Smooth muscle cell (in vitro differentiated cells): Measurements from ENCODE around the gene UFL1. TPM values are rescaled to one million over a fixed set of nuclear protein-coding genes. Genes with fewer than 3 reads are reported as not detected.

Experiments used
- DNase-seq: peaks from one replicate; lab custom pipeline; 2025; ENCODE audit not compliant: unreplicated experiment; lab: John Stamatoyannopoulos, UW
- H2AFZ ChIP-seq: fragments of 200-600 bp; sonication (generic); 2 replicates; pipeline ENCODE4 v1.6.0; 2016; ENCODE audit warnings: antibody characterized with exemption, low read depth, mild to moderate bottlenecking
- H3F3A ChIP-seq: fragments of 200-600 bp; sonication (generic); 2 replicates; pipeline ENCODE4 v1.6.0; 2017; ENCODE audit warnings: antibody characterized with exemption, low read depth
- H3K27ac ChIP-seq: fragments of 200-600 bp; sonication (generic); 2 replicates; pipeline ENCODE4 v1.5.1; 2016; ENCODE audit warnings: low read depth, mild to moderate bottlenecking
- H3K27me3 ChIP-seq: fragments of 200-600 bp; sonication (generic); 2 replicates; pipeline ENCODE4 v1.6.1; 2016; ENCODE audit warnings: low read depth, mild to moderate bottlenecking
- H3K36me3 ChIP-seq: fragments of 200-600 bp; sonication (generic); 2 replicates; pipeline ENCODE4 v1.5.1; 2016; ENCODE audit warnings: low read depth
- H3K4me1 ChIP-seq: fragments of 200-600 bp; sonication (generic); 2 replicates; pipeline ENCODE4 v1.5.1; 2016; ENCODE audit warnings: low read depth
- H3K4me2 ChIP-seq: fragments of 200-600 bp; sonication (generic); 2 replicates; pipeline ENCODE4 v1.6.0; 2016; ENCODE audit warnings: mild to moderate bottlenecking
- H3K4me3 ChIP-seq: fragments of 200-600 bp; sonication (generic); 2 replicates; pipeline ENCODE4 v1.5.1; 2016; ENCODE audit warnings: mild to moderate bottlenecking
- H3K79me2 ChIP-seq: fragments of 200-600 bp; sonication (generic); 2 replicates; pipeline ENCODE4 v1.6.0; 2016; ENCODE audit warnings: low read depth, mild to moderate bottlenecking
- H3K9ac ChIP-seq: fragments of 200-600 bp; sonication (generic); 2 replicates; pipeline ENCODE4 v1.6.0; 2016; ENCODE audit warnings: low read depth
- H3K9me3 ChIP-seq: fragments of 200-600 bp; sonication (generic); replicated peaks from 2 replicates; pipeline ENCODE4 v1.5.1; 2016; ENCODE audit warnings: low read depth
- H4K20me1 ChIP-seq: fragments of 200-600 bp; sonication (generic); 2 replicates; pipeline ENCODE4 v1.6.0; 2016; ENCODE audit warnings: low read depth
- CTCF ChIP-seq: fragments of 200-600 bp; sonication (generic); IDR thresholded peaks from 2 replicates; pipeline ENCODE4 v1.5.1; 2017; ENCODE audit warnings: borderline replicate concordance, mild to moderate bottlenecking, antibody characterized with exemption; ENCODE audit not compliant: insufficient read depth, poor library complexity, severe bottlenecking
- WGBS: methylation state at CpG from one replicate; pipeline ENCODE4 v1.1.7; 2016; ENCODE audit warnings: low lambda C conversion rate; 5-methylcytosine and 5-hydroxymethylcytosine counted together
- polyA plus RNA-seq: library from polyadenylated mRNA; unstranded; fragments of >200 nt; fragmentation: Nextera tagmentation; extraction: Ambion mirVana; gene quantifications from 2 replicates; pipeline ENCODE4 v1.2.1, GENCODE V29; 2016
- total RNA-seq: library from RNA; depleted of rRNA; stranded (reverse); fragments of >200 nt; gene quantifications from 2 replicates; pipeline ENCODE4 v1.2.3, GENCODE V29; 2014

The UFL1 gene
- total and polyA plus RNA-seq, 2 experiments from 2014 or later = 19.2 to 41.2 TPM

DNA sequence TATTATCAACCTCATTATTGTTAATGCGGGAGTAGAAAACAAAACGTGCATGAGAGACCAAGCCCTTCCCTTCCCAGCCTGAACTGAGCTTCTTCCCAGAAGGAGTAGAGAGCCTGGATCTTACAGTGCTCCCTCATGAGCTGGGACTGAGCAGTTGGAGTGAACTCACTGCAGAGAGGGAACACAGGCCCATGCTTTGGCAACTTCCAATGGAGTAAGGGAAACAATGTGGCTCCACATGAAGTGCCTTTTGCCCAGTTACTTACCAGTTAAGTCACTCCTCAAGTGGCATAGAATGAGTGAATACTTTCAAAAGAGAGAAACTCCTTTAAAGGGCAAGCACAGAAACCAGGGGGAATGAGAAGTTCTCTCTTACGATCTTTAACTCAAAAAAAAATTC, 53.8 kb downstream of the UFL1 start:
- no peak for DNase-seq
- no peak overlapping the region for H3K27ac ChIP-seq
- H3F3A ChIP-seq = no peaks in the 10 kb centered on the region
- no peak for TF ChIP-seq CTCF
- no peak overlapping the region for H2AFZ ChIP-seq
- H3K9ac ChIP-seq = no peak overlapping the region
- H3K9me3 ChIP-seq = no peaks in the 10 kb centered on the region
- no peak overlapping the region for H3K4me2 ChIP-seq
- H3K36me3 ChIP-seq = no peaks in the 10 kb centered on the region
- no peak overlapping the region for H3K4me3 ChIP-seq
- H3K27me3 ChIP-seq = no peaks in the 10 kb centered on the region
- no peaks in the 10 kb centered on the region for H3K79me2 ChIP-seq
- no peaks in the 10 kb centered on the region for H4K20me1 ChIP-seq
- H3K4me1 ChIP-seq = no peaks in the 10 kb centered on the region
- 95% methylated on average over 3 of the region's 3 CpGs for WGBS

- Histone ChIP-seq H3F3A (no peaks in the 10 kb centered on the region), H3K27me3 (no peaks in the 10 kb centered on the region), H3K4me2 (no peak overlapping the region), H3K79me2 (no peaks in the 10 kb centered on the region), H4K20me1 (no peaks in the 10 kb centered on the region), H3K9ac (no peak overlapping the region), H3K27ac (no peak overlapping the region), H3K4me3 (no peak overlapping the region), H3K9me3 (no peaks in the 10 kb centered on the region), H3K4me1 (no peaks in the 10 kb centered on the region), H3K36me3 (no peaks in the 10 kb centered on the region), H2AFZ (no peak overlapping the region)
- no peak for DNase-seq
- no peak for TF ChIP-seq CTCF
- 73% methylated on average over 4 of the region's 4 CpGs for WGBS
Observed at GRCh38 chr6:96576221-96576620, 54.6 kb downstream of the UFL1 start.

- no peak overlapping the region for H3K4me3 ChIP-seq
- 90% methylated on average over 2 of the region's 2 CpGs for WGBS
- TF ChIP-seq CTCF = no peak
Observed at GRCh38 chr6:96582021-96582420, 60.4 kb downstream of the UFL1 start.

GRCh38 chr6:96582436-96582835, 60.8 kb downstream of the UFL1 start:
- WGBS = 86% methylated on average over 1 of the region's 1 CpG
- TF ChIP-seq CTCF = no peak
- Histone ChIP-seq H3K9ac (no peak overlapping the region), H3K36me3 (no peaks in the 10 kb centered on the region), H3K4me2 (no peak overlapping the region), H3F3A (no peaks in the 10 kb centered on the region), H3K4me1 (no peaks in the 10 kb centered on the region), H3K9me3 (no peaks in the 10 kb centered on the region), H3K27ac (no peak overlapping the region), H3K79me2 (no peaks in the 10 kb centered on the region), H3K27me3 (no peaks in the 10 kb centered on the region), H2AFZ (no peak overlapping the region), H3K4me3 (no peak overlapping the region), H4K20me1 (no peaks in the 10 kb centered on the region)
- no peak for DNase-seq

More at GRCh38 chr6:96582021-96582420, 60.4 kb downstream of the UFL1 start:
- no peaks in the 10 kb centered on the region for H3K36me3 ChIP-seq
- no peaks in the 10 kb centered on the region for H4K20me1 ChIP-seq
- no peak overlapping the region for H2AFZ ChIP-seq
- no peaks in the 10 kb centered on the region for H3F3A ChIP-seq
- DNase-seq = no peak
- no peaks in the 10 kb centered on the region for H3K9me3 ChIP-seq
- no peaks in the 10 kb centered on the region for H3K79me2 ChIP-seq
- H3K4me1 ChIP-seq = no peaks in the 10 kb centered on the region
- no peaks in the 10 kb centered on the region for H3K27me3 ChIP-seq
- H3K4me2 ChIP-seq = no peak overlapping the region
- no peak overlapping the region for H3K9ac ChIP-seq
- no peak overlapping the region for H3K27ac ChIP-seq
